NCI-H187 treated with DMSO at 0.1 percent for 48 hours (cell line): ENCODE data around the gene RBMY1B.
"Not testable (repeated sequence)": the region's sequence is repeated elsewhere in the genome, so short reads cannot be mapped to it uniquely, and the experiment has no call there.

Experiments used
- DNase-seq: peaks from one replicate; lab custom pipeline; 2025; lab: John Stamatoyannopoulos, UW

RBMY1B gene

GRCh38 chrY:21511038-21511437, at the start of gene RBMY1B:
Gene RBMY1B (plus strand): TSS chrY:21511338. CDS start chrY:21513351, 2,013 bp downstream.
- DNase-seq: not testable (repeated sequence)

GRCh38 chrY:21462915-21463314, 48.2 kb upstream of the RBMY1B start:
- not testable (repeated sequence) for DNase-seq

- no peak for DNase-seq
These were observed 28.2 kb upstream of the RBMY1B start for GRCh38 chrY:21482967-21483366.

- DNase-seq: not testable (repeated sequence)
These were observed 23.4 kb downstream of the RBMY1B start, which contains the start of gene RBMY1A1 for GRCh38 chrY:21534579-21534978. Gene RBMY1A1 (plus strand): TSS chrY:21534879. CDS start chrY:21536892, 2,013 bp downstream.

GRCh38 chrY:21559316-21559984, 48.3 kb downstream of the RBMY1B start:
- not testable (repeated sequence) for DNase-seq
